ENCODE results near the gene TNFRSF12A. TPM values are rescaled to one million over a fixed set of nuclear protein-coding genes. Genes with fewer than 3 reads are reported as not detected.

The TNFRSF12A gene
- total RNA-seq, 4 donors from 2014 or later, result 2.3 to 59.6 (median 30.5) TPM

GRCh38 chr16:2973605-2974318 is 46.4 kb upstream of the TNFRSF12A start:
- no peak overlapping the region for H3K4me3 ChIP-seq
- peaks cover 19% of the 10 kb centered on the region for H3K4me1 ChIP-seq
- H3K27me3 ChIP-seq, result no peaks in the 10 kb centered on the region
- no peak for DNase-seq (ENCODE audit: low spot score in 2 of 2)
- H3K27ac ChIP-seq, result no peak overlapping the region
- WGBS, result 40% methylated on average over 2 of the region's 17 CpGs
- TF ChIP-seq POLR2AphosphoS5 (IDR thresholded peaks at IDR 0.05), result no peak
- TF ChIP-seq, protein P1, sequence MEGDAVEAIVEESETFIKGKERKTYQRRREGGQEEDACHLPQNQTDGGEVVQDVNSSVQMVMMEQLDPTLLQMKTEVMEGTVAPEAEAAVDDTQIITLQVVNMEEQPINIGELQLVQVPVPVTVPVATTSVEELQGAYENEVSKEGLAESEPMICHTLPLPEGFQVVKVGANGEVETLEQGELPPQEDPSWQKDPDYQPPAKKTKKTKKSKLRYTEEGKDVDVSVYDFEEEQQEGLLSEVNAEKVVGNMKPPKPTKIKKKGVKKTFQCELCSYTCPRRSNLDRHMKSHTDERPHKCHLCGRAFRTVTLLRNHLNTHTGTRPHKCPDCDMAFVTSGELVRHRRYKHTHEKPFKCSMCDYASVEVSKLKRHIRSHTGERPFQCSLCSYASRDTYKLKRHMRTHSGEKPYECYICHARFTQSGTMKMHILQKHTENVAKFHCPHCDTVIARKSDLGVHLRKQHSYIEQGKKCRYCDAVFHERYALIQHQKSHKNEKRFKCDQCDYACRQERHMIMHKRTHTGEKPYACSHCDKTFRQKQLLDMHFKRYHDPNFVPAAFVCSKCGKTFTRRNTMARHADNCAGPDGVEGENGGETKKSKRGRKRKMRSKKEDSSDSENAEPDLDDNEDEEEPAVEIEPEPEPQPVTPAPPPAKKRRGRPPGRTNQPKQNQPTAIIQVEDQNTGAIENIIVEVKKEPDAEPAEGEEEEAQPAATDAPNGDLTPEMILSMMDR (IDR thresholded peaks at IDR 0.05), result no peak
- TF ChIP-seq POLR2A (IDR thresholded peaks at IDR 0.05), result no peak
- no peak for TF ChIP-seq EP300 (IDR thresholded peaks at IDR 0.05)
- H3K36me3 ChIP-seq, result no peaks in the 10 kb centered on the region
- no peaks in the 10 kb centered on the region for H3K9me3 ChIP-seq

- no peak for DNase-seq (ENCODE audit: low spot score in 2 of 2)
- no peak overlapping the region for H3K4me3 ChIP-seq
- peaks cover 2% of the 10 kb centered on the region for H3K27me3 ChIP-seq
- no peaks in the 10 kb centered on the region for H3K9me3 ChIP-seq
- no peak for TF ChIP-seq POLR2AphosphoS5 (IDR thresholded peaks at IDR 0.05)
- H3K27ac ChIP-seq, result no peak overlapping the region
- no CpG with 5 or more reads among the region's 15 CpGs for WGBS
- H3K4me1 ChIP-seq, result peaks cover 17% of the 10 kb centered on the region
- H3K36me3 ChIP-seq, result no peaks in the 10 kb centered on the region
Measured at GRCh38 chr16:2974319-2975056, 45.7 kb upstream of the TNFRSF12A start.

DNA sequence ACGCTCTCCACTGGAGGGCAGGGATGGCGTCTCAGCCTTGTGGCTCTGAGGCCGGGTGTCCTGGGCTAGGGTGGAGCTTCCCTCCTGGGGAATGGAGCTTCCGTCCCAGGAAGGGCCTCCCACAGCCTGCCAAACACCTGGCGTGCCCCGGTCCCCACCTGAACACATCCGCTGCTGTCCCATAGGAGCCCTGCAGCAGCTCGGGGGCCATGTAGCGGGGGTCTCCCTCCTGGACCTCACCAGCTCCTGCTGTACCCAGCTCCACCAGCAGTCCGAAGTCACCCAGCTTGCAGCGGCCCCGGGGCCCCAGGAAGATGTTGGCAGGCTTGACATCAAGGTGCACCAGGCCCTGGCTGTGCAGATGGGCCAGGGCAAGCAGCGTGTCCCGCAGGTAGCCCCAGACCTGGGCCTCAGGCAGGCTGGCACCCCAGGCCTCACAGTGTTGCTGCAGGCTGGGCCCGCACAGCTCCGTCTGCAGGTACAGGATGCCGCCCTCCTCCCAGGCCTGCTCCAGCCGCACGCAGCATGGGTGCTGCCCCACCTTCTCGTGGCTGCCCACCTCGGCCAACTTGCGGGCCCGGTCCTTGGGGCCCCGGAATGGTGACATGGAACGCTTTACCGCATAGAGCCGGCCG is 44.9 kb upstream of the TNFRSF12A start:
- H3K9me3 ChIP-seq, result no peaks in the 10 kb centered on the region
- peaks cover 7% of the 10 kb centered on the region for H3K27me3 ChIP-seq
- no peak for DNase-seq (ENCODE audit: low spot score in 2 of 2)
- peaks cover 16% of the 10 kb centered on the region for H3K4me1 ChIP-seq
- H3K4me3 ChIP-seq, result no peak overlapping the region
- TF ChIP-seq, protein P1 (IDR thresholded peaks at IDR 0.05), result no peak
- no peak for TF ChIP-seq EP300 (IDR thresholded peaks at IDR 0.05)
- TF ChIP-seq POLR2AphosphoS5 (IDR thresholded peaks at IDR 0.05), result no peak
- no peak for TF ChIP-seq POLR2A (IDR thresholded peaks at IDR 0.05)
- no peak overlapping the region for H3K27ac ChIP-seq
- no peaks in the 10 kb centered on the region for H3K36me3 ChIP-seq
- whole genome bisulfite sequencing, result 93% methylated on average over 14 of the region's 28 CpGs

GRCh38 chr16:2976201-2976600 is 44.0 kb upstream of the TNFRSF12A start:
- no peak for DNase-seq (ENCODE audit: low spot score in 2 of 2)
- Histone ChIP-seq H3K27me3 (peaks cover 7% of the 10 kb centered on the region), H3K4me3 (no peak overlapping the region), H3K4me1 (peaks cover 15% of the 10 kb centered on the region), H3K9me3 (no peaks in the 10 kb centered on the region), H3K36me3 (no peaks in the 10 kb centered on the region), H3K27ac (no peak overlapping the region)
- TF ChIP-seq, protein P1 (IDR thresholded peaks at IDR 0.05), result no peak
- TF ChIP-seq POLR2A (IDR thresholded peaks at IDR 0.05) (no peak), EP300 (IDR thresholded peaks at IDR 0.05) (no peak), POLR2AphosphoS5 (IDR thresholded peaks at IDR 0.05) (no peak)
- 94% methylated on average over 7 of the region's 7 CpGs for WGBS

GRCh38 chr16:2976673-2977072 is 43.5 kb upstream of the TNFRSF12A start:
- no peak overlapping the region for H3K27ac ChIP-seq
- no peaks in the 10 kb centered on the region for H3K36me3 ChIP-seq
- no peaks in the 10 kb centered on the region for H3K9me3 ChIP-seq
- TF ChIP-seq, protein P1 (IDR thresholded peaks at IDR 0.05), result no peak
- TF ChIP-seq EP300 (IDR thresholded peaks at IDR 0.05) (no peak), POLR2AphosphoS5 (IDR thresholded peaks at IDR 0.05) (no peak), POLR2A (IDR thresholded peaks at IDR 0.05) (no peak)
- no peak overlapping the region for H3K4me3 ChIP-seq
- DNase-seq (ENCODE audit: low spot score in 2 of 2), result no peak
- H3K4me1 ChIP-seq, result peaks cover 16% of the 10 kb centered on the region
- H3K27me3 ChIP-seq, result peaks cover 7% of the 10 kb centered on the region
- 85% methylated on average over 5 of the region's 15 CpGs for WGBS
